GM10248 (cell line): Measurements from ENCODE around the gene HLF.

Experiments used
- CTCF ChIA-PET: fragments of 300-600 bp; sonication (Branson Sonifier 250); formaldehyde crosslinking; extraction: SDS; loops from one replicate; lab custom pipeline; 2021; ENCODE audit warnings: antibody characterized with exemption; lab: Yijun Ruan, JAX
- POLR2A ChIA-PET: fragments of 350-650 bp; sonication (Branson Sonifier 250); formaldehyde crosslinking; extraction: SDS; loops from one replicate; lab custom pipeline; 2020; ENCODE audit warnings: antibody characterized with exemption; lab: Yijun Ruan, JAX
- DNase-seq: peaks from one replicate; pipeline ENCODE4 v3.0.0; 2012; ENCODE audit errors: extremely low spot score
- CTCF ChIP-seq: IDR thresholded peaks from 2 replicates; pipeline ENCODE4 v1.5.1; 2012; ENCODE audit warnings: mild to moderate bottlenecking, low read depth; ENCODE audit errors: extremely low read depth, missing control alignments, control extremely low read depth

Gene HLF

GRCh38 chr17:55294042-55294751, 29.4 kb downstream of the HLF start:
- POLR2A ChIA-PET = no interaction called here

GRCh38 chr17:55295411-55296170, 30.8 kb downstream of the HLF start:
- ChIA-PET CTCF (interaction anchor here (0.8 to 3.7 kb wide), 13 partner anchors 13 to 326 kb away, joined by 3 to 70 read pairs (median 3); no protein-coding TSS in a partner anchor), POLR2A (no interaction called here)
- peak; percentile 71 for DNase-seq
- peak; percentile 67 for TF ChIP-seq CTCF

More at GRCh38 chr17:55294042-55294751, 29.4 kb downstream of the HLF start:
- no peak for DNase-seq
- CTCF ChIA-PET = interaction anchor here (0.9 to 2.1 kb wide), 9 partner anchors 9 to 303 kb away, joined by 3 to 26 read pairs (median 4); partner anchors contain the start of gene HLF
- TF ChIP-seq CTCF = no peak

- TF ChIP-seq CTCF = no peak
- CTCF ChIA-PET = interaction anchor here (0.8 to 3.7 kb wide), 9 partner anchors 12 to 327 kb away, joined by 3 to 70 read pairs (median 3); no protein-coding TSS in a partner anchor
- POLR2A ChIA-PET = no interaction called here
- DNase-seq = no peak
Measured at GRCh38 chr17:55296171-55296695, 31.5 kb downstream of the HLF start.

- ChIA-PET POLR2A (no interaction called here), CTCF (interaction anchor here (0.8 to 3.7 kb wide), 8 partner anchors 12 to 308 kb away, joined by 3 to 70 read pairs (median 3); no protein-coding TSS in a partner anchor)
- no peak for DNase-seq
- TF ChIP-seq CTCF = no peak
Measured at GRCh38 chr17:55296699-55297098, 31.9 kb downstream of the HLF start.

- POLR2A ChIA-PET = no interaction called here
- CTCF ChIA-PET = interaction anchor here (3.7 kb wide), 1 partner anchor 305 kb away, joined by 70 read pairs; no protein-coding TSS in a partner anchor
Measured at GRCh38 chr17:55298111-55298730, 33.5 kb downstream of the HLF start.

More at GRCh38 chr17:55298111-55298730, 33.5 kb downstream of the HLF start:
- no peak for DNase-seq
- TF ChIP-seq CTCF = no peak
